ENCODE results near the gene POLR2E.
"Not testable (repeated sequence)": the region's sequence is repeated elsewhere in the genome, so short reads cannot be mapped to it uniquely, and the experiment has no call there.

POLR2E gene

GRCh38 chr19:1125601-1126467, 30.7 kb upstream of the POLR2E start:
- no peak for DNase-seq (ENCODE audit: low read depth)

GRCh38 chr19:1123885-1124677, 28.9 kb upstream of the POLR2E start:
- DNase-seq (ENCODE audit: low read depth), result no peak

- no peak for DNase-seq (ENCODE audit: low read depth)
Measured at GRCh38 chr19:1123381-1123780, 28.2 kb upstream of the POLR2E start.

- DNase-seq (ENCODE audit: low read depth), result no peak
Measured at GRCh38 chr19:1122972-1123363, 27.8 kb upstream of the POLR2E start.

GRCh38 chr19:1122021-1122971, 27.1 kb upstream of the POLR2E start:
- no peak for DNase-seq (ENCODE audit: low read depth)

- no peak for DNase-seq (ENCODE audit: low read depth)
Measured at GRCh38 chr19:1121395-1121794, 26.2 kb upstream of the POLR2E start.

- DNase-seq (ENCODE audit: low read depth), result no peak
Measured at GRCh38 chr19:1119475-1120217, 24.5 kb upstream of the POLR2E start.

GRCh38 chr19:1118999-1119398, 23.8 kb upstream of the POLR2E start:
- DNase-seq (ENCODE audit: low read depth), result no peak

- no peak for DNase-seq (ENCODE audit: low read depth)
Measured at GRCh38 chr19:1117654-1118053, 22.5 kb upstream of the POLR2E start.

- no peak for DNase-seq (ENCODE audit: low read depth)
Measured at GRCh38 chr19:1116726-1117581, 21.8 kb upstream of the POLR2E start.

GRCh38 chr19:1115646-1116420, 20.7 kb upstream of the POLR2E start:
- no peak for DNase-seq (ENCODE audit: low read depth)

GRCh38 chr19:1114728-1115127, 19.6 kb upstream of the POLR2E start:
- not testable (repeated sequence) for DNase-seq (ENCODE audit: low read depth)

GRCh38 chr19:1113986-1114483, 18.9 kb upstream of the POLR2E start:
- no peak for DNase-seq (ENCODE audit: low read depth)

GRCh38 chr19:1113030-1113985, 18.1 kb upstream of the POLR2E start:
- no peak for DNase-seq (ENCODE audit: low read depth)

- no peak for DNase-seq (ENCODE audit: low read depth)
Measured at GRCh38 chr19:1112268-1113029, 17.3 kb upstream of the POLR2E start.

- DNase-seq (ENCODE audit: low read depth), result no peak
Measured at GRCh38 chr19:1111641-1112267, 16.6 kb upstream of the POLR2E start.

Measured in non-pigmented ciliary epithelial cell (primary cell).